GM18502 (cell line): ENCODE measurements around the gene PRKCE.

Source experiments
- ATAC-seq: cut with Tn5 transposase; IDR thresholded peaks from one replicate; pipeline ENCODE4 v1.9.1; 2021; ENCODE audit warnings: mild to moderate bottlenecking; ENCODE audit not compliant: unreplicated experiment, poor library complexity

Gene PRKCE

DNA sequence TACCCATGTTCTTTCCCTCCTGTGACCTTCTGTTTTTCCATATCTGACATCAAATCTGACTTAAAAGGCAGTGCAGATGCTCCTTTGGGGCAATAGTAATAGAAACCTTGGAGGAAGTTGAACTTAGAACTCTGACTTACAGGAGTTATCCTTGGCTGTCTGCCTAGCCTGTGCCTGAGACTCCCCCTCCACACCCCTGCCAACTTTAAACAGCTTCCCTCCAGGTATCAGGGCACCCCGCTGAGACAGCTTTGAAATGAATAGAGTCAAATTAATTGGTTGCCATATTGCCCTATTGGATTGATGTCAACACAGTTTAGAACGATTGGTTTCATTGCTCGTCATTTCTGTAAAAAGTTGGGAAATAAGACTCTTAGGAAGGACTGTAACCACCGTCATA lies 322.0 kb downstream of the PRKCE start:
- ATAC-seq: no peak

DNA sequence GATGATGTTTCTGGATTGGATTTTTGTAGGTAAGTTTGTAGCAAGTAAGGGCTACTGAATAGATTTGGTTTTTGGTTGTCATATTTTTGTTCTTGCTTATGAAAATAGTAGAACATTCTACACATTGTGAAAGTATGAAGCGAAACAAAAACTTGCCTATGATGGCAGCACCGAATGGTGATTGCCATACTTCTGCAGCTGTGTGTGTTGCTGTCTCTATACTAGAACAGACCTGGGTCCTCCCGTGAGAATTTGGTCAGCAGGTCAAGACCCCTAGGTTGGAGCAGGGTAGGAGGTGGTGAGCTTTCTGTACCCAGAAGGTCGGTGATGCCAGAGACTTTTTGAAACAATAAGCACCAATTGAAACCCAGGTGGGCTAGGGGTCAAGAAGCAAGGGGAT lies 322.6 kb downstream of the PRKCE start:
- ATAC-seq: peak; percentile 89

GRCh38 chr2:45974762-45975408 lies 323.4 kb downstream of the PRKCE start:
- peak; percentile 70 for ATAC-seq

- no peak for ATAC-seq
Measured at GRCh38 chr2:45975752-45976517, 324.5 kb downstream of the PRKCE start.

GRCh38 chr2:45978302-45978859 lies 326.9 kb downstream of the PRKCE start:
- no peak for ATAC-seq

- ATAC-seq: no peak
Measured at GRCh38 chr2:45979065-45979464, 327.6 kb downstream of the PRKCE start.

DNA sequence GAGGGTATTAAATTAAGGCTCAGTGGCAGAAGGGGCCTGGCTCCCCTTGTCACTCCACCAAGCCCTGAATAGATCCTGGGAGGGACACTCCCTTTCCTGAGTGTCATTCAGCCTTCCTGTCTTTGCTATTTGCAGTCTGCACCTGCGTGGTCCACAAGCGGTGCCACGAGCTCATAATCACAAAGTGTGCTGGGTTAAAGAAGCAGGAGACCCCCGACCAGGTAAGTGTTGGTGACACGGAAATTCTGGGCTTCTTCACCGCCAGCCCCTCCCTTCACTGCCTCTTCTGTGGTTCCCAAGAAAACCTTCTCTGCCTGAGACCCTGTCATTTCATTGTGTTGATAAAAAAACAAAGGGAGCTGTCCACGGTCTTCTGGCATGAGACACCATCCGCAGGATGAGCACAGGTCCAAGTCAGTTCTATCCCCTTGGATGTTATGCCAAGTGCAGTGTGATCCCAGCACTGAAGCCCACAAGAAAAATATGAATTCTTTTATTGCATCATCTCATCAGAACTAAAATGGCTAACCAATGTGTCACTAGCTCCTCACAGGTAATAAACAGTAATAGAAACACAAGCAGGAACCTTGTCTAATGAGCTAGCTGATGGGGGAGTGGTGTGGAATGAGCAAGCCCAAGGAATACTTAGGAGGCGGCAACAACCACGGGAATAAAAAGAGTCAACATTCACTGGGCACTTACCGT lies 328.8 kb downstream of the PRKCE start:
- ATAC-seq: no peak

GRCh38 chr2:45981384-45981930 lies 330.0 kb downstream of the PRKCE start:
- ATAC-seq: no peak

GRCh38 chr2:45982096-45982495 lies 330.6 kb downstream of the PRKCE start:
- no peak for ATAC-seq

DNA sequence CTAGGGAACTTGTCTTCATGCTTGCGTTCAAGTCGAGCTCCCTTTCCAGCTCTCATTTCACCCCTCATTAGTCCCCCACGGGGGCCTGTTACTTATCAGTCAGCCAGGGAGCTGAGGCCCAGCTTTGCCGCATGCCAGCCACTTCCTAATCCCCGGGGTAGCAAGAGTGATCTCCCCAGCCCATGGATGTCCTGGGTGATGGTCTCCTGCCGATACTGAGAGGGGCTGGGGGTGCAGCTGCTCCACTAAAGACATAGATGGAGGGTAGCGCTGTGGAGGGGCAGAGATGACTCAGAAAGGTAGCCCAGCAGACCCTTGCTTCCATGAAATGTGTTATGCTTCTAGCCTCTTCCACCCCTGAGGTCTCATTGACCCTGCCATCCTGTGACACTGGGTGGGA lies 331.7 kb downstream of the PRKCE start:
- no peak for ATAC-seq

- no peak for ATAC-seq
Measured at GRCh38 chr2:45984366-45984765, 332.9 kb downstream of the PRKCE start.

DNA sequence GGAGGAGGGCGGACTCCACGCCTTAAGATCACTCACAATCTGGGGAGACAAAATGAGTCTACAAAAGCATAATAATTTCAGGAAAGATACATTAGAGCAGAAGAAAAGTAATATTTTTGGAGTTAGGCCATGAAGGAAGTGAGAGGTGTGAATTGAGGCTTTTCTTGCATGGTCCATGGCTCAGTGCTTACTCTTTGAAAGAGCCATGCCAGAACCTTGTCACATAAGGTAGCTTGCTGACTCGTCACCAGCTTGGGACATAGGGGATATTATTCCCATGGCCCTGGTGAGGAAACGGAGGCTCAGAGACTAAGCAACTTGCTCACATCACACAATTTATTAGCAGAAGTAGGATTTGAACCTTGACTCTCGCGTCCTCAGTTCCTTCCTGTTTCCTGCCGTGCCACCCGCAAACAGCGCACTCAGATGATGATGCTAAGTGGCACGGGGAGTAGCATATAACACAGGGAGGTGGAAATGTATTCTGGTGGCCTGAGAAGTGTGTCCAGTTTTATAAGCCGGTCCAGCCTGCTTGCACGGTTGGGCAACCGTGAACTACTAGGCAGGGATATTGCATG lies 333.5 kb downstream of the PRKCE start:
- no peak for ATAC-seq

- ATAC-seq: no peak
Measured at GRCh38 chr2:45986509-45986908, 335.0 kb downstream of the PRKCE start.

DNA sequence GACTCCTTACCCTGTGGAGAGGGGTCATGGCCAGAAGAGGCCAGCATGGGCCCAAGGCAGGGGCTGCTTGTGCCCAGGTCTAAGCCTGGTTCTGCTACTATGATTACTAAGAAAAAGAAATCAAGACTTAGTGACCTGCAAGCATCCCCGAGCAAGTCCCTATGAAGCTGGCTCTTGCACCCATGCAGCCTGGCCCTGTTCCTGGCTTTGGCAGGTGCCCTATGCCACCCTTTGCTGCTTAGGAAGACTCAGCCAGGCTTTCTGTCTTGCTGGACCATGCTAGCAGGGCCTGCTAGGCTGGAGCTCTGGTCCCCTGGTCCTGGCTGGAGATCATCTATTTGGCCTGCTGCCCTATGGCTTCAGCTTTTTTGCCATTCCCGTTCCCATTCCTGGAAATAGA lies 336.4 kb downstream of the PRKCE start:
- no peak for ATAC-seq

- ATAC-seq: no peak
Measured at GRCh38 chr2:45988879-45989278, 337.4 kb downstream of the PRKCE start.

- ATAC-seq: no peak
Measured at GRCh38 chr2:45990131-45990530, 338.7 kb downstream of the PRKCE start.

DNA sequence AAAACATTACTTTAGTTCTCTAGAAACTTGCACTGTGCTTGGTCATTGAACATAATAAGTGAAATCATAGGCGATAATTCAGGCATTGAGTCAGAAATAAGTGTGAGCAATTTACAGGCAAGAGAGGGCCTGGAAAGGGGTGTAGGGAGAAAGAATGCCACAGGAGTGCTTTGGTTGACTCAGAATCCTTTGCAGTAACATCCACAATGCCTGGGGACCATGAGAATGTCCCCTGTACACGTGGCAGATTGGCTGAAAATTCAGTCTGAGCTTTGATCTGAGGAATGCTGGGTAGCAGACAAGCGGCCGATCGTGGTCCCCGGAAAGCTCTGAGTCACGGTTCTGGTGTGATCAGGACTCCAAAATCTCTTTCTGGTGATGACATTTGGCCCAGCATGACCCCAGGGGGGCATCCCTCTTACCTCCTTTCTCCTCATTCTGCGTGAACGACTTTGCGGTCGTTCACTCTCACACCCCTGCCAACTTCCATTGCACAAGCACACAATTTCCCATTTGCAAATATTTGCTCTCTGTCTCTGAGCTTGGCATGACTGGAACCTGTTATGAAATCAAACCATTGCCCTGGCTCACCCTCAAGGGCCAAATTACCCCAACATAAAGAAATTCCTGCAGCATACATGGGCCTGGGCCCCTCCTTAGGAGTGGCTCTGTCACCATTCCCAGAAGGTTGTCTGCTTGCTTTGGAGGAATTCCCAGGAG lies 340.7 kb downstream of the PRKCE start:
- ATAC-seq: no peak

DNA sequence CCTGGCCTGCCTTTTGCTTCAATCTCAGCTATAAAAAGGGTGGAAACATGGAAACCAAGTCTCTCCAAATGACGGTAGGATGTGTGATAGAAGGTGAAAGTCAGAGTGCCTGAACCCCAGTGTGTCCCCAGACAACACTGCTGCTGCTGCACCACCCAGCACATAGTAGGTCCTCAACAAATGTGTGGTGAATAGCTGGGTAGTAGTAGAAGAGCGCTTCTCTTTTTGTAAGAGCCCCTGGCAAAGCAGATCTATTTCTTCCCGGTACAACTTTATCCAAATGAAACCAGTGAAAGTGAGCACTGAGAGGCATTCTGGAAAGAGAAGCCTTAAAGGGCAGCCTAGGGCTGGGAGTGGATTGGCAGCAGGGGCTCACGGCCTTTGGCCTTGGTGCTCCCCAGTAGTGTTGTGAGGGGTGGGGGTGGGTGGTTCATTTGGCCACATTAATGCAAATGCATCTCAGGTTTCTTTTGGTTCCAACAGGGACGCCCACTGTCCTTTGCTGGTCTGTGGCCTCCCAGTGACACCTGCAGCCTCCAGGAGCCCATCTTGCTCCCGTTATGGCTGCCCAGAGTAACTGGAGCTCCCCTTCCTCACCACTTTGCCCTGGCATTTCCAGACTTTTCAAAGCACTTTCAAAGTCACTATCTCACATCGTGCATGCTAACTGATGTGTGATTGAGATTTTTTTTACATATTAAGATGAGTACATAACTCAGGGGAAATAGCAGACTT lies 341.4 kb downstream of the PRKCE start:
- ATAC-seq: no peak

- ATAC-seq: no peak
Measured at GRCh38 chr2:45993476-45993991, 342.1 kb downstream of the PRKCE start.
